Stimulated activated CD4-positive, alpha-beta T cell treated with anti-CD3 and anti-CD28 coated beads, Interleukin-4, amount 100 ng/mL, for 1 hour (primary cell): ENCODE data around the gene MAP3K21.

Experiments used
- DNase-seq: peaks from one replicate; pipeline ENCODE4 v3.0.0-alpha.2; 2020

The MAP3K21 gene

GRCh38 chr1:233390842-233391737 is 63.6 kb downstream of the MAP3K21 start:
- DNase-seq, result no peak

DNA sequence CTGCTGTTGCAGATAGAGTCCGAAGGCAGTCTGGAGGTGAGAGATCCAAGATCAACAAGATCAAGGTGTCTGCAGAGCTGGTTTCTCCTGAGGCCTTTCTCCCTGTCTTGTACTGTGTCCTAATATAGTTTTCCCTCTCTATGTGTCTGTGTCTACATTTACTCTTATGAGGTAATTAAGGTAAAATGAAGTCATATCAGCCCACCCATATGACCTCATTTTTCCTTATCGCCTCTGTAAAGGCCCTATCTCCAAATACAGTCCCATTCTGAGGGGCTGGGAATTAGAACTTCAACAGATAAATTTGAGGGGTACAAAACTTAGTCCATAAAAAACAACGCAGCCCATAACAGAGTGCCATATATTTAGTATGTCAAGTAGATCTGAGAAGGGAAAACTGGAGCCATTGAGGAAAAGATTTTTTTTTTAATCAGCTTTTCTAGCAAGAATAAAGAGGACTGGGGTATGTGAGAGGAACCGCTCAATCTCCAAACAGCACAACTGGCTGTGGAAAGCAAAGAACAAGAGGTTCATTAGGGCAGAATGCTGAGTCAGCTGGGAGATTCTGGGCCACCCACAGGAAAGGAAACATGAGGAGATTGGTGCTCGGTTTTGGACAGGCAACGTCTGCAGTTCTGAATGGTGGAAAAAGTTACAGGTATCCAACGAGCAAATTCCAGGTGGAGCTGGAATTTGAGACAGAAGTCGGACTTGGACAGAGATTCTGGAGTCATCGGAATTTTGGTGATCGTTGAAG is 65.7 kb downstream of the MAP3K21 start:
- DNase-seq, result no peak

- DNase-seq, result no peak
Measured at GRCh38 chr1:233393926-233394680, 66.6 kb downstream of the MAP3K21 start.

DNA sequence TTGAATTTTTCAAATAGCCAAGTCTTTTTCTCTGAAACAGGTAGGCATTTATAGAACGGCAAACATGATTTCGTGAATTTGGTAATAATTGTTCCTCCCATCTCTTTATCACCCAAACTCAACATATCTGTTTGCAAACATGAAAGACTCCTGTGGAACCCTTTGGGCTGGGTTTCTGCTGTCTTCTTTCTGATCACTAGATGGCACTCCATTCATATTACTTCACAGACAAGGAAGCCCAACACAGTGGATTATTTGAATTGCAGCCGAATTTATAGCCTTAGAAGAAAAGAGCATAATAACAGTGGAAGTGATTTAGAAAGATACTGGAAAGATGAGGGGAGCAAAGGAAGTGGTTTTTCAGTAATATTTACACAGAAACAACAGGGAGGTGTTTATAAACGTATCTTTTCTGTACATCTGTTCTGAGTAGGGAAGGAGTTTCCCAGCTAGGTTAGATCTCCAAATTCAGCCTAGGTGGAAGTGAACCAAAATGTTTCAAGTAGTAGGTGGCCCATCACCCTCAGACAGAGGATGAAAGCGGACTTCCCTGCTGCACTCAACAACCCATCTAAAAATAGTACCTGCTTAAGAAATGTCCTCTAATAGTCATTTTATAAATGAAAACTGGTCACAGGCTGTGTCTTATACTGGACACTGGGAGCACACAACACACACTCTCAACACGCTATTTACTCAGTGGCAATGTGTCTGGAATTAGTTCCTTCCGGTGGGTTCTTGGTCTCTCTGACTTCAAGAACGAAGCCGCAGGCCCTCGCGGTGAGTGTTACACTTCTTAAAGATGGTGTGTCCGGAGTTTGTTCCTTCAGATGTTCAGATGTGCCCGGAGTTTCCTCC is 67.6 kb downstream of the MAP3K21 start:
- DNase-seq, result no peak

DNA sequence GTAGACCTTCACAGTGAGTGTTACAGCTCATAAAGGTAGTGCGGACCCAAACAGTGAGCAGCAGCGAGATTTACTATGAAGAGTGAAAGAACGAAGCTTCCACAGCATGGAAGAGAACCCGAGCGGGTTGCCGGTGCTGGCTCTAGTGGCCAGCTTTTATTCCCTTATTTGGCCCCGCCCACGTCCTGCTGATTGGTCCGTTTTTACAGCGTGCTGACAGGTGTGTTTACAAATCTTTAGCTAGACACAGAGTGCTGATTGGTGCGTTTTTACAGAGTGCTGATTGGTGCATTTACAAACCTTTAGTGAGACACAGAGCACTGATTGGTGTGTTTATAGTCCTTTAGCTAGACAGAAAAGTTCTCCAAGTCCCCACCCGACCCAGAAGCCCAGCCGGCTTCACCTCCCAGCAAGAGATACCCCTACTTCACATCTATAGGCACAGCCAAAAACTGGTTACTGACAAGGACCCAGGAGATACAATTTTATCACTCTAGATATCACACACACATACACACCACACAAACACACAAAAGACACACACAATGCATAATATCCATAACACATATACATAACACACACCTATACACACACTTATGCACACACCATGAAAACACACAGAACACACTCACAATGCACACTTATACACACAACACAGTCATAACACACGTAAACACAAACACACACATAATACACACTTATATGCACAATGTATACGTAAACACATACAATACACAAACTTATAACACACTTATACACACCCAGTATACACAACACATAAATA is 68.5 kb downstream of the MAP3K21 start:
- no peak for DNase-seq

DNA sequence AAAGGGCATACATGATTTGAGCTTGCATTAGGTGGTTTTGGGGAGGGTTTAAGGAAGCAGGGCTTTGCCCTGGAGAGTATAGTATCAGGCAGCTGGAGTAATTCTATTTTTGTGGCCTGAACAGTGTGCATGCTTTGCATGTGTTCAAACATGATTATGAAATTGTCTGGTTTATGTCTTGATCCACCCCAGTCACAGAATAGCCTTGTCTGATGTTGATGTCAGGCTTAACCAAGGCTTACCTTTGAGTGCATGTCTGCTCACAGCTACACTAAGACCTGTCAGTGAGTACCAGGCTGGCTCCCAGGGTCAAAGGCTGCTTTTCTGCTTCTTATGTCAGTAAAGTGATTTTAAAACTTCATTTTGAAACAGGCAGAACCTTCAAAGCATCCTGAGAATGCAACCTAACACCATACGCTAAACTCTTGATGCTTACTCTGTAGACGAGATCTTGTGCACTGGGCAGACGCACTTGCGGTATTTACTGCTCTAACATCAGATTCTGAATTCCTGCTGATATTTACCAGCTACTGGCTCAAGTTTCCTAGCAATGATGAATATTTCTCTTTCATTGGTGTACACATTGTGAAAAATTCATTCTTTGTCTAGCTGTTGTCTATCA is 78.9 kb downstream of the MAP3K21 start:
- no peak for DNase-seq

- DNase-seq, result no peak
Measured at GRCh38 chr1:233406994-233407631, 79.6 kb downstream of the MAP3K21 start.

GRCh38 chr1:233409540-233409939 is 82.0 kb downstream of the MAP3K21 start:
- no peak for DNase-seq

- no peak for DNase-seq
Measured at GRCh38 chr1:233410906-233411305, 83.4 kb downstream of the MAP3K21 start.

DNA sequence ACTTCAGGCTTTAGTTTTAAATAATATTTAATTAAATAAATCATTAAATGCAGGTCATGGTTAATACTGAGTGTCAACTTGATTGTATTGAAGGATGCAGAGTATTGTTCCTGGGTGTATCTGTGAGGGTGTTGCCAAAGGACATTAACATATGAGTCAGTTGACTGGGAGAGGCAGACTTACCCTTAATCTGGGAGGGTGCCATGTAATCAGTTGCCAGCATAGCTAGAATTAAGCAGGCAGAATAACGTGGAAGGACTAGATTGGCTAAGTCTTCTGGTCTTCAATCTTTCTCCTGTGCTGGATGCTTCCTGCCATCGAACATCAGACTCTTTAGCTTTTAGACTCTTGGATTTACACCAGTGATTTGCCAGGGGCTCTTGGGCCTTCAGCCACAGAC is 85.3 kb downstream of the MAP3K21 start:
- no peak for DNase-seq

- DNase-seq, result no peak
Measured at GRCh38 chr1:233421293-233421692, 93.8 kb downstream of the MAP3K21 start.

- no peak for DNase-seq
Measured at GRCh38 chr1:233424779-233425178, 97.3 kb downstream of the MAP3K21 start.

GRCh38 chr1:233427907-233428306 is 100.4 kb downstream of the MAP3K21 start:
- no peak for DNase-seq

DNA sequence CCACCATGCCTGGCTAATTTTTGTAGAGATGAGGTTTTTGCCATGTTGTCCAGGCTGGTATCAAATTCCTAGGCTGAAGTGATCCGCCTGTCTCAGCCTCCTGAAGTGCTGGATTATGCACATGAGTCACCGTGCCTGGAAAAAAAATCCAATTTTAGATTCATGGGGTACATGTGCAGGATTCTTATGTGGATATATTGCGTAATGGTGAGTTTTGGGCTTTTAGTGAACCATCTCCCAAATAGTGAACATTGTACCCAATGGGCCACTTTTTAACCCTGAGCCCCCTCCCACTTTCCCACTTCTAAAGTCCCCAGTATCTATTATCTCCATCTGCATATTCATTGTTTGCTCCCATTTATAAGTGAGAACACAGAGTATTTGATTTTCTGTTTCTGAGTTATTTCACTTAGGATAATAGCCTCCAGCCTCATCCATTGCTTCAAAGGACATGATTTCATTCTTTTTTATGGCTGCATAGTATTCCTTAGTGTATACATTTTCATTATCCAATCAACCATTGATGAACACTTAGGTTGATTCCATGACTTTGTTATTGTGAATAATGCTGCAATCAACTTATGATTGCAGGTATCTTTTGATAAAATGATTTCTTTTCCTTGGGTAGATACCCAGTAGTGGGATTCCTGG is 104.4 kb downstream of the MAP3K21 start:
- DNase-seq, result no peak

DNA sequence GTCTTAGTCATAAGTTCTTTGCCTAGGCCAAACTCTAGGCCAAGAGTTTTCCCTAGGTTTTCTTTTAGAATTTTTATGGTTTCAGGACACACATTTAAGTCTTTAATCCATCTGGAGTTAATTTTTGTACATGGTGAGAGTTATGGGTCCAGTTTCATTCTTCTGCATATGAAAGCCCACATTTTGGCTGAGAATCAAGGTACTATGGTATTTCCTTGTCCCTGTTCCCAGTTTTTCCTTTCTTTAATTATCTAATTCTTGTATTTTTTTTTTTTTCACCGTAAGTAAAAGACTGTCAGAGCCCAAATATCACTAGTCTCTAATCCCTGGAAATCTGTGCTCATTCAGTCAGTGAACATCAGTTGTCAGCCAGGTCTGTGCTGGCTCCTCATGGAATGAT is 105.4 kb downstream of the MAP3K21 start:
- DNase-seq, result no peak

DNA sequence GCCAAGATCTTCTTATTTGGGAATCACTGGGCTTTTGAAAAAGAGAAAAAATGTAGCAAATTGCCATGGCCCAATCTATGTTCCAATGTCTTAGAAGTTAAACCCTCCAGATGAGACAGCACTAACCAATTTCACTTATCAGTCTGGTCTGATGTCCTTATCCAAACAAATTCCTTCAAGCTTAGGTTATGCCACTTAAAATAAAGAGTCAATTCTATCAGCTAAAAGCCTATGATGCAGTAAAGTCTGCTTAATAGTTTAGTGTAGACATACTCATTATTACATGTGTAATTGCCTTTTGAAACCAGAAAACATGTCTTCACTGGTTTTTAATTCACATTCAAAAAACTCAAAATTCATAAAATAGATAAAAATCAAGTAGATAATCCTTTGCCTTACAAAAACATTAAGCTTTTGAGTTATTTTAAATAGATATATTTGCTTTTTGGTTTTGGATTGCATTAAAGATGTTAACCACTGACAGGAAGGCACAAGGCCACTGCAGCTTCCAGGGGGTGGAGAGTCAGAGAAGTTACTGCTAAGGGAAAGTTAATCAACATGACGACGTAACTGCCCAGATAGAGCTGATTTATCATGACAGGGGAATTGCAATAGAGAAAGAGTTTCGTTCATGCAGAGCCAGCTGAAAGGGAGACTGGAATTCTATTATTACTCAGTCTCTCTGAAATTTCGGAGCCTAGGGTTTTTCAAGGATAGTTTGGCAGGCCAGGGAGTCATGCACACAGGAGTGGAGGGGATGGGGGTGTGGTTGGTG is 106.1 kb downstream of the MAP3K21 start:
- DNase-seq, result no peak
